Stimulated activated CD8-positive, alpha-beta memory T cell treated with anti-CD3 and anti-CD28 coated beads, Interleukin-7, amount 100 ng/mL, for 48 hours (primary cell): Measurements from ENCODE around the gene TBC1D10A.

Source experiments
- DNase-seq, 2 donors: peaks; one replicate each; pipeline ENCODE4 v3.0.0-alpha.2; 2020; ENCODE audit warnings: low read depth in 1 of 2; ENCODE audit errors: extremely low read depth in 1 of 2

Gene TBC1D10A

DNA sequence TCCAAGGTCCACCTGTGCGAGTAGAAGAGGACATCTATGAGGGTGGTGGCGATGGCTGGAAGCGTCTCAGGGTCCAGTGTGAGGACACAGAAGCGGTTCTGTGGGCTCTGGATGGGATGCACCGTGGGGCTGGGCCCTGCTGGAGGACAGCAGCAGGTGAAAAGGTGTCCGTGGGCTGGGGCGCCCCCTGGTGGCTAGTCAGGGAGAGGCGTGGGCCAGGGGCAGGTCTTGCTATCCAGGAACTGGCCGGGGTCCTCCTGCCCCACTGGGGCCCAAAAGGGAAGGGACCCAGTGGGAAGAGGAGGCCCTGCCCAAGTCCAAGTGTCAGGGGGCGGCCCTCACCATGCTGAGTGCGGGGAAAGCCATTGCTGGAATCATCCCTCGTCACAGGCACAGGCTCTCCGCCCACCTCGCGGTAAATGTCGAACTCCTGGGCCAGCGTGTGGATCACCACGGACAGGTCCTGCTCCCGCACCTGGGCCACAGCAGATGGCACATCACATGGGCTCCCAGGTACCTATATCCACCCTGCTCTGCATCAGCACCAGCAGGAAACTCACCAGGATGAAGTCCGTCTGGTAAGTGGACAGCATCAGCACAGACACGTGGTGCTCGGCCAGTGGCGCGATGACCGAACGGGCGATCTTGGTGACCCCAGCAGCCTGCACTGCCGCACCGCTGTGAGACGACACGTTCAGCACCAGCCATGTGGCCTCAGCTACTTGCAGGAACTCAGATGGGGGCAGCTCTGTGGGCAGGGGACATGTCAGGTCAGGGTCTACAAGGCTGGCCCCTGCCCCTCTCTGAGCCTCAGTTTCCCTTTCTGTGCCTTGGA, 39.7 kb downstream of the TBC1D10A start:
- DNase-seq, result peak; percentile 72 to 73

DNA sequence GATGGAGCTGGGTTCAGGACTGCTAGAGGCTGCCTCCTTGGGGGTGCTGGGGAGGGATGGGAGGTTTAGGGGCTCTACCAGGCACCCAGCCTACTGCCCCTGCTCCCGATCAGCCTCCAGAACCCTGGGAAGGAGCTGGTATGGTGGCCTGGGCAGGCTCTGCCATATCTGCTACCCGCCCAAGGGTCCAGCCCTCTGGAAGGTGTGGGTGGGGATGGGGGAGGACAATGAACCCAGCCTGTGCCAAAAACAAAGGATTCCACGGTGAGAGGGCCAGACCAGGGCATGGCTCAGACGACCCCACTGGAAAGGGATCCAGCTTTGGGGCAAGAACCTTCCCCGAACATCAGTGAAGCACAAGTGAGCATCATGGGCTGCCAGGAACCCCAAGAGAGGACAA, 40.4 kb downstream of the TBC1D10A start:
- DNase-seq, result no peak

DNA sequence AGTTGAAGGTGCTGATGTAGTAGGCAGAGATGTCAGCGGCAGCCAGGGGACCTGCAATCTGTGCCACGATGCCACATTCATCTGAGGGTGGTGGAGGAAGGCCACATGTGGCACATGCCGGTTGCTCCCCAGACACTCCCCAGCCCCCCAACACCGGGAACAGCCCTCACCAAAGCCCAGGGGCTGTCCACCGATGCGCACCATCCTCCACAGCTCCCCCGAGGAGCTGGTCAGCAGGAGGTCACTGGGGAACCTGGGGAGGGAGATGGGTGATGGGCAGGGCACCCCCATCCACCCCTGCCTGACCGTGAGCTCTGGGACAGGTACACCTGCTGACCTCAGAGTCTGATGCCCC, 40.9 kb downstream of the TBC1D10A start:
- DNase-seq, result no peak

DNA sequence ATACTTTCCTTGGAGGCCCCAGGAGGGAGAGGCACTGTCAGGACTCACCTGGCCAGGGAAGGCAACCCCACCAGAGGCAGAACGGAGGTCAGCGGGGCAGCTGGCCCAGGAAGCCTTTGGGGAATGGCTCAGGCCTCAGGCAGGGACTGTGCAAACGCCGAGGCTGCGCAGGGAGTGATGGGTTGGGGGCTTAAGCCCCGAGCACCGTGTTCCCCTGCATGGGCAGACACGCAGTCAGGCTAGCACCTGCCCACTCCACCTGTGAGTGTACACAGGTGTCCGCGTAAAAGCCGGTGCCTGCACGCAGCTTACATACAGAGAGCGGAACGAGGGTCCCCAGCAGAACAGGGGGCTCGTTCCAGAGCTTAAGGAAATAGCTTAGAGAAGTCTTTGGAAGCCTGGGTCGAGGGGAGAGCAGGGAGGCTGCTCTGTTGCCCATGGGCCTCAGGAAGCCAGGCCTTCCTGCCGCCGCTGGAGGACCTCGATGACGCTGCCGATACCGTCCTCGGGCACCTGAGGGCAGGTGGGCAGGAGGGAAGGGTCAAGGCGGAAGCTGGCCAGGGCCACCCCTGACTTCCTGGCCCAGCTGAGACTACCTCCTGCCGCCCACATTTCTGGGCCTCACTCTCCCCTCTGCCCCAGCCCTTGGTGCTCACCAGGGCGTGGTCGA, 41.4 kb downstream of the TBC1D10A start:
- DNase-seq, result no peak

DNA sequence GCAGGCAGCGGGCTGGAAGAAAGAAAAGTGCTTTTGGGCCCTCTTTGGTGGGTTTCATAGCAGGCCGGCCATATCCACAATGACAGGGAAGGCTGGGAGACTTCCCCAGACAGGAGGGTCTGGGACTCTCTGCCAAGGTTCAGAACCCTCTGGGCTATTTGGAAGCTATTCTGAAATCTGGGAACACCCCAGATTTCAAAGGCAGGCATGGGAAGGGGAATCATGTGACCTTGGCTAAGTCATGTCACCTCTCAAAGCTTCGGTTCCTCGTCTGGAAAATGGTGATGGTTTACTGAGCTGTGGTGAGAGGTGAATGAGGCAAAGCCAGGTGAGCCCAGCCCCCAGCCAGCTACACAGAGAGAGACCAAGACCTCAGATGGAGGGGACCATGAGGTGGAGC, 42.1 kb downstream of the TBC1D10A start:
- DNase-seq, result no peak

DNA sequence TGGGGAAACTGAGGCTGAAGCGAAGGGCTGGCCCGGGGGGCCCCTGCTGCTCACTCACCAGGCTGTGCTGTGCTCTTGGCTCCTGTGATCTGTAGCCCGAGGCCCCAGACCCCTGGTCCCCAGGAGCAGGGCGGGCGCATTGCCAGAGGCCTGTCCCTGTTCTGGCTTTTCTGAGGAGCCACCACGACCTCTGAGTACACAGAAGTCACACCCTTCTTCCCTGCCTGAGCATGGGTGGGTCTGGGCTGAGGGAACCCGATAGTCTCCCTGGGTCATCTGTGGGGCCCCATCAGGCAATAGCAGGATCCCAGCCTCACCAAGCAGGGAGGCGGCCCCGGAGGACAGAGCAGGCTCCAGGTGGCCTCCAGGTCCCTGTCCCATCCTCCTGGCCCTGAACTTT, 42.6 kb downstream of the TBC1D10A start:
- DNase-seq, result no peak

DNA sequence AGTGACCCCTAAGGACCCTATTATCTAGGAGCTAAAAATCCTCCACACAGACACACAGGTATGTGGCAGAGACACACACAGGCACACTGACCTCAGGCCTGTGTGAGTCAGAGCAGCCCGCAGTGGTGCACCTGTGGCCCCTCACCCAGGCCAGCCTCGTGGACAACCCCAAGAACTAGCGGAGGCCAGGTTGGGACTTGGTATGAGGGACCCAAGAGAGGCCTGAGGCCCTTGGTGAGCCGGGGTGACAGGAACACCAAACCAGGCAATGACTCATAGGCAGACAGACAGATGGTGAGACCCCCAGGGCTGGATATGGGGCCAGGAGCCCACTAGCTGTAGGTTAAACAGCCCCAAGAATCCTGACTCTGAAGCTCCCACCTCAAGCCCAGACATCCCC, 43.4 kb downstream of the TBC1D10A start:
- DNase-seq, result no peak

DNA sequence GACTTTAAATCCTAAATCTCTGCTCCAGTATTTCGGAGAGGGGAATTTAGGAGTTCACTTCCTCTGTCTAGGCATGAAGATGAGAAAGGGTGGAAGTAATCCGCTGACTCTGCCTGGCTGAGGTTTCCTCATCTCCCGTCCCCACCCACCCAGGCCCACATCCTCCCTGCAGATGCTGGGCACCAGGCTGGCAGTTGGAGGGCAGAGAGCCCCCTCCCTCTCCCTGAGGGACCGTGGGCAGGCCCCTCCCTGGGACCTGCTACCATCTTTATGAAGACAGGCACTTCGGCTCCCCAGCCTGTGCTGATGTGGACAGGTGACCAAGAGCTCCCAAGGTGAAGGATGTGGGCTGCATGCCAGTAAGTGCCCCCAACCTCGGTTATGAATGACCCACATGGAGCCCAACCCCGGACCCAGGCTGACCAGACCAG, 44.1 kb downstream of the TBC1D10A start:
- no peak for DNase-seq

DNA sequence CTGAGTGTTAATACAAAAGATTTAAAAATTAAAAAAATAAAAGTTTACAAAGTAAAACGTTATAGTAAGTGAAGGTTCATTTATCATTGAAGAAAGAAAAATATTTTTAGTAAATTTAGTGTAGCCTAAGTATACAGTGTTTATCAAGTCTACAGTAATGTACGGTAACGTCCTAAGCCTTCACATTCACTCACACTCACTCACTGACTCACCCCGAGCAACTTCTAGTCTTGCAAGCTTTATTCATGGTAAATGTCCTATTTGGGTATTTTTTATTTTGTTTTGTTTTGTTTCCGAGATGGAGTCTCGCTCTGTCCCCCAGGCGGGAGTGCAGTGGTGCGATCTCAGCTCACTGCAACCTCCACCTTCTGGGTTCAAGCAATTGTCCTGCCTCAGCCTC, 46.2 kb downstream of the TBC1D10A start:
- no peak for DNase-seq

DNA sequence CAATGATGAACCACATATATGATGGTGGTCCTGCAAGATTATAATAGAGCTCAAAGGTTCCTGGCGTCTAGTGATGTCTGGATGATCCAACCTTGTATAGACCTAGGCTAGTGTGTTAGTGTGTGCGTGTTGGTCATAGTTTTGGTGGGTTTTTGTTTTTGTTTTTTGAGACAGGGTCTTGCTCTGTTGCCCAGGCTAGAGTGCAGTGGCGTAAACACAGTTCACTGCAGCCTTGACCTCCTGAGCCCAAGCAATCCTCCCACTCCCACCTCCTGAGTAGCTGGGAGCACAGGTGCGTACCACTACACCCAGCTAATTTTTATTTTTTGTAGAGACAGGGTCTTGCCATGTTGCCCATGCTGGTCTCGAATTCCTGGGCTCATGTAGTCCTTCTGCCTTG, 46.8 kb downstream of the TBC1D10A start:
- no peak for DNase-seq

DNA sequence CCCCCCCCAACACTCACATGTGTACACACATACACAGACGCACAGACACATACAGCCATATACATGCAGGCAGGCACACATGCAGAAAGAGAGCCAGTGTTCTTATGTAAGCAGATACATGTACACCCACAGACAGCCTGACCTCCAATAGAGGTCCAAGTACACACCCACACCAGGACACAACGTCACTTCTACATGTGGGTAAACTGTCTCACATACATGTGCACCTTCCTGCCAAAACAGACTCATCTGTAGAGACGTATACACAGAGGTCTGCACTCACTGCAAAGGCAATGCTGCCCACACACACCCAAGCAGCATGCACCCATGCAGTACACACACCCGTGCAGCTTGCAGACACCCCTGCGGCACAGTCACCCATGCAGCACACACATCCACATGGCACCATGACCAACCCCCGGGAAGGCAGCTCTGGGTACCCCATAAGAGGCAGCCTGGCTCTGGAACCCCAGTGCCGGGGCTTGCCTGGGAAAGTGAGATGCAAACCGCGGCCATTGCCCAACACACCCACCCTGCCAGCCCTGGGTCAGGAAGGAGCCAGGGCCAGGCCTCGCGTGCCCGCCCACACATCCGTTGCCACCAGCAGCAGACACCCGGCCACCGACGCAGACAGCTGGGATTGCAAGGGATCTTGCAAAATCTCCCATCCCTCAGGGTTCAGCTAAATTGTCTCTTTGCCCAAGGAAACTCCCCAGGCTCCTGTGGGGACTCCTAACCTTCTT, 47.5 kb downstream of the TBC1D10A start:
- no peak for DNase-seq

DNA sequence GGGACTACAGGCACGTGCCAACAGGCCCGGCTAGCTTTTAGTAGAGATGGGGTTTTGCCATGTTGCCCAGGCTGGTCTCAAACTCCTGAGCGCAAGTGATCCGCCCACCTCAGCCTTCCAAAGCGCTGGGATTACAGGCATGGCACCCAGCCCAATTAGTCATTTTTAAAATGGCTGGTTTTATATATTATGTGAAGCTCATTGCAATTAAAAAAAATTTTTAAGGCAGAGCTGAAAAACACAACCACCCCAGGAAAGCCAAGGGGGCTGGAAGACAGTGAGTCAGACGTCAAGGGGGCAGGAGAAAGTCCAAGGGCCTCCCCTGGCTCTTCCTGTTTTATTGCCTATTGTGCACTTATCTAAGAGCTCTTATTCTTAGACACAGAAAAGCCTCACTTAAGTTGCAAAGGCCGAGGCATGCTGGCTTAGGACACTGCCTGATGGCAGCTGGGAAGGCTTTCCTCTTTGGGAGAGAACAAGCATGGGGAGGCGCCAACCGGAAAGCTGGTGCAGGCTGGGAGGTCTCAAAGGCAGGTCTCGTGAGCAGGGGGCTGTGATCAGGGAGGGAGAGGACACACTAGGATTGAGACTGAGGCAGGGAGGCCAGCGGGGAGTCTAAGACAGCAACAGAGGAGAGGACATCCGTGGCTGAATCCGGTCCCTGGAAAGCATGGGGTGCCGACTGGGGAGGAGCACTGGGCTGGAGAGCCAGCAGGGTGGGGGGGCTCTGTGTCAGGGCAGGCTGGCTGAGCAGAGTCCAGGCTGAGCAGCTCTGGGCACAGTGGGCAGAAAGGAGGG, 49.0 kb downstream of the TBC1D10A start:
- no peak for DNase-seq

DNA sequence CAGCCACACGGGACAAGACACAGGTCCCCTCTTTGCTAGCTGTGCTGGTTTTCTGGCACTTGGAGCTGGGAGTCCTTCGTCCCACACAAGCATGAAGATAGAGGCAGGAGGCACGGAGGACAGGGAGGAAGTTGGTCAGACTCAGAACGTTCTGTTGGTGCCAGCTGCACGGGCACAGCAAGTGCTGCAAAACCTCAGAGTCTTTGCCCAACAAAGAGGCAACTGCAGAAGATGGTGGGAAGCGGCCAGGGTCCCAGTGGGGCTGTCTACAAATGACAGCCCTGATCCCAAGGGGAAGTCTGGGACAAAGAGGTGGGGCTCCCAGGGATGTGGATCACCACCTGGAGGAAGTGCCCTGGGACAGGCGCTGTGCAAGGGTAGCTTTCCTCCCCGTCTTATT, 50.7 kb downstream of the TBC1D10A start:
- no peak for DNase-seq

DNA sequence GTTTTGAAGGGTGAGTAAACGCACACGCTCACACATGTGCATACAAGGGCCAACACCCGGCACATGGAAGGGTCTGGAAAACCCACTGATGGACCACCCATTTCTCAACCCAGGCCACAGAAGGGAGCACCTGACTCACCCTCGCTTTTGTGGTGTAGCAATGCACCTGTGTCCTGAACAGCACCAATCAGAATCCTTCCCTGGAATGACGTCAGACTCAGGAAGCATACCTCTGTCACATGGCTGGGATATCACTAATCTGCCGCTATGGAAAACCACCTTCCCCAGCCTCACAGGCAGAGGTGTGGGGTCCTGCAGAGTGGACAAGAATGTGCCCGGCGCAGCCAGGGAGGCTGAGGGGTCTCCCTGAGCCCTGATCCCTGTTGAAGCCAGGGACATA, 51.1 kb downstream of the TBC1D10A start:
- no peak for DNase-seq

DNA sequence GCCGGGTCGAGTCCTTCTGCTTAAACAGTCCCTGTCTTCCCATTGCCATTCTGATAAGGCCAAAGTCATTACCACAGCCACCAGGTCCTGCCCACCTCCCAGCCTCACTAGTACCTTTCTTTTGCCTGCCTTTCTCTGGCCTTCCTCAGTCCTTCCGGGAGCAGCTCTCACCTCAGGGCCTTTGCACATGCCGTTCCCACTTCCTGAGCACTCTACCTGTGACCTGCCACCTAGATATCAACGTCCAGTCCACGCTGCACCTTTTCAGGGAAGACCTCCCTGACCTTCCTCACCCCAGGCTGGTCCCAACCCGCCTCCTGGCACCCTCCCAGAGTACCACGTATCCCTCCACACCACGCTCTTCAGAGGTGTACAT, 52.3 kb downstream of the TBC1D10A start:
- no peak for DNase-seq

DNA sequence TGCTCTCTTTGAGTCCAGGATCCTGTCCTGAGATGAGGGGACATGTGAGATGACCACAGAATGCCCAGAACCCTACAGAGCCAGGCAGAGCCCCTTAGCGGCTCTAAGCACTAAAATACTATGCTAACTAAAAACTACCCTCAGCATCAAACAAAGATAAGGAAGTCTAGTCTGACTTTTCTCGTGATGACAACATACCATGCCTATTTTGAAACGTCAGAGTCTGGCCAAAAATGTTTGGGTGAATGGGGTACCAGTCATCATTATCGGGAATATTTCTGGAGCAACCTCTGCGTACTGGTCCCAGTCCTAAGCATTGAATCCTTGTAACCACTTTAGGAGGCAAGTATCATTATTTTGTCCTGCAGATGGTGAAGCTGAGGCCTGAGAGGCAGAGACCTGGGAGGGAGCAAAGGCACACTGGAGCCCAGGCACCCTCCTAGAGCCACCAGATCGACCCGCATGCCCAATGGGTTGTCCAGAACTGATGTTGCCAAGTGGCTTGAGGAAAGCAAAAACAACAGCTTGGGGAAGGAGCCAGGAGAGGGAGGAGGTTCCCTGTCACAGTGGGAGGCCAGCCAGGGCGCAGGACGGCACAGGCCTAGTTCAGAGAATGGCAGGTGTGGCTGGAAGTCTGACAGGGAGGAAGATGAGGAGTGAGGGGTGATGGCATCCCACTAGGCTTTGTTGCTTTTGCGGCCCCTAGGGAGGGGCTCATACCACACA, 52.9 kb downstream of the TBC1D10A start:
- DNase-seq, result no peak

DNA sequence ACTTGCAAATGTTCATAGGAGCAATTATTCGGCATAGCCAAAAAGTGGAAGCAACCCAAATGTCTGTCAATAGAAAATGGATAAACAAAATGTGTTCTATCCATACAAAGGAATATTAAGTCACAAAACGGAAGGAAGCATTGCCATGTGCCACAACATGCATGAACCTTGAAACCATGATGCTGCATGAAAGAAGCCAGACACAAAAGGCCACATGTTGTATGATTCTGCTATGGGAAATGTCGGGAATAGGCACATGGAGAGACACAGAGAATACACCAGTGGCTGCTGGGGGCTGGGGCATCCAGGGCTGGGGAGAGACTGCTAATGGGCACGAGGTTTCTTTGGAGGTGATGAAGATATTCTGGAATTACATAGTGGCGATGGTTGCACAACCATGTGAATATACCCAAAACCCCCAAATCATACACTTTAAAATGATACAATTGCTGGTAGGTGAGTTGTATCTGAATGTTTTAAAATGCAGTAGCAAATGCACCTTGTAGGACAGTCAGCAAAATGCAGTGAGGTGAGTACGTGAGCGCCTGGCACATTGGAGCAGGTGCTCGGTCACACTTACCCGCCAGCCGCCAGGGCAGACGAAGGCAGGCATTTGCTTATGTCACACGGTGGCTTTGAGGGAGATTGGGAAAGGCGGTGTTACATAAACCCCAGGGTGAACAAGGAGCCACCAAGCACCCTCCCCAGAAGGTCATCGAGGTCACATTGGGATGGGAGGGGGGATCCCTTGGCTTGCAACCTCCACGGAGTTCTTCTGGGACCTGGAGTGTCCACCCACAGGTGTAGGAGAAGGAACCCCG, 53.8 kb downstream of the TBC1D10A start:
- DNase-seq, result no peak

DNA sequence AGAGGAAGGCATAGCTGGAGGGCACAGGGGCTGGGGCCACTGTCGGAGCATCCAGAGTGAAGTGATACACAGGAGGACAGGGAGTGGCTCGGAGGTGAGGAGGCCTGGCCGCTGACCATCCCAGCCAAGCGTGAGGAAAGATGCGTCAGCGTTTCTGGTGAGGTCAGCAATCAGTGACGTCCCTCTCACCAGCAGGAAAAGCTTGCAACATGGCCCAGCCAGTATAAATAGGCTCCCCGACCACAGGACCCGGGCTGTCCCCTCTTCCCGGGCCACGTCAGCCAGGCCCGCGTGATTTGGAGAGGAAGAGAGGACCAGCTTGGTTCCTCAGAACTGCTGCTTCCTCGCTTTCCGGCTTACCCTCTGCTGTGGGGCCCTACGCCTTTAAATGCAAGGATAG, 55.9 kb downstream of the TBC1D10A start:
- no peak for DNase-seq

DNA sequence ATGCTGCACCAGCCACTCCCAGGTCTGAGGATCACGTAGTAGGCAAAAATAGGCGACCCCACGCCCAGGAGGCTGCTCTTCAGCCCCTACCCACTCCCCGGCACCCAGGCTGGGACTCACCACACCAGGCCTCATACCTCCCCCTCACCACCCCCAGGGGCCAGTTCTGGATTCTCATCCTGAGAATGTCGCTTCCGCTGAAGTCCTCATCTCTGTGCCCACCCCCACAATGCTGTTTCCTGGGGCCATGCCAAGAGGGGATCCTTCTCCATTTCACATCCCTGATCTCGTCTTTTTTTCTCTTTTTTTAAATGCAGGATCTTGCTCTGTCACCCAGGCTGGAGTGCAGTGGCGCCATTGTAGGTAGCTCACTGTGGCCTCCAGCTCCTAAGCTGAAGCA, 58.4 kb downstream of the TBC1D10A start:
- DNase-seq, result no peak
